KOPT-K1 (cell line): Measurements from ENCODE around the gene NPVF.

ENCODE experiments used
- H3K27ac ChIP-seq: fragments of 200-600 bp; sonication (generic); 2 replicates; pipeline ENCODE4 v1.5.1; 2016; ENCODE audit warnings: antibody characterized with exemption, mild to moderate bottlenecking, low read depth, low read length; ENCODE audit not compliant: poor library complexity, severe bottlenecking
- H3K36me3 ChIP-seq: fragments of 200-600 bp; sonication (generic); 2 replicates; pipeline ENCODE4 v1.5.1; 2017; ENCODE audit warnings: antibody characterized with exemption, mild to moderate bottlenecking, low read length, moderate library complexity; ENCODE audit not compliant: insufficient read depth
- H3K9me3 ChIP-seq: fragments of 200-600 bp; sonication (generic); 2 replicates; pipeline ENCODE4 v1.5.1; 2017; ENCODE audit warnings: antibody characterized with exemption, low read length, mild to moderate bottlenecking; ENCODE audit not compliant: insufficient read depth, poor library complexity, severe bottlenecking

The NPVF gene

GRCh38 chr7:25228386-25228785, at the start of gene NPVF:
NPVF (minus strand) TSS chr7:25228486; CDS start chr7:25228439, 47 bp downstream.
- Histone ChIP-seq H3K9me3 (no peaks in the 10 kb centered on the region), H3K36me3 (no peaks in the 10 kb centered on the region), H3K27ac (no peak within 1 kb of the TSS)

- no peak overlapping the region for H3K27ac ChIP-seq
Observed at GRCh38 chr7:25272265-25272664, 44.0 kb upstream of the NPVF start.

GRCh38 chr7:25263337-25263736, 35.1 kb upstream of the NPVF start:
- Histone ChIP-seq H3K27ac (no peak overlapping the region), H3K9me3 (no peaks in the 10 kb centered on the region), H3K36me3 (no peaks in the 10 kb centered on the region)

More at GRCh38 chr7:25272265-25272664, 44.0 kb upstream of the NPVF start:
- Histone ChIP-seq H3K36me3 (no peaks in the 10 kb centered on the region), H3K9me3 (no peaks in the 10 kb centered on the region)

GRCh38 chr7:25262586-25262985, 34.3 kb upstream of the NPVF start:
- no peaks in the 10 kb centered on the region for H3K36me3 ChIP-seq
- H3K9me3 ChIP-seq = no peaks in the 10 kb centered on the region
- no peak overlapping the region for H3K27ac ChIP-seq

- Histone ChIP-seq H3K36me3 (no peaks in the 10 kb centered on the region), H3K27ac (no peak overlapping the region), H3K9me3 (no peaks in the 10 kb centered on the region)
Observed at GRCh38 chr7:25261545-25262140, 33.4 kb upstream of the NPVF start.

GRCh38 chr7:25260862-25261494, 32.7 kb upstream of the NPVF start:
- Histone ChIP-seq H3K36me3 (no peaks in the 10 kb centered on the region), H3K27ac (no peak overlapping the region), H3K9me3 (no peaks in the 10 kb centered on the region)

- Histone ChIP-seq H3K36me3 (no peaks in the 10 kb centered on the region), H3K9me3 (no peaks in the 10 kb centered on the region), H3K27ac (no peak overlapping the region)
Observed at GRCh38 chr7:25259487-25260243, 31.4 kb upstream of the NPVF start.

GRCh38 chr7:25256333-25256819, 28.1 kb upstream of the NPVF start:
- H3K27ac ChIP-seq = no peak overlapping the region
- no peaks in the 10 kb centered on the region for H3K9me3 ChIP-seq
- no peaks in the 10 kb centered on the region for H3K36me3 ChIP-seq

GRCh38 chr7:25255611-25256332, 27.5 kb upstream of the NPVF start:
- H3K27ac ChIP-seq = no peak overlapping the region
- H3K36me3 ChIP-seq = no peaks in the 10 kb centered on the region
- H3K9me3 ChIP-seq = no peaks in the 10 kb centered on the region

- no peak overlapping the region for H3K27ac ChIP-seq
- no peaks in the 10 kb centered on the region for H3K9me3 ChIP-seq
- no peaks in the 10 kb centered on the region for H3K36me3 ChIP-seq
Observed at GRCh38 chr7:25254604-25255003, 26.3 kb upstream of the NPVF start.

GRCh38 chr7:25253714-25254113, 25.4 kb upstream of the NPVF start:
- Histone ChIP-seq H3K36me3 (no peaks in the 10 kb centered on the region), H3K27ac (no peak overlapping the region), H3K9me3 (no peaks in the 10 kb centered on the region)

- H3K9me3 ChIP-seq = no peaks in the 10 kb centered on the region
- no peaks in the 10 kb centered on the region for H3K36me3 ChIP-seq
- H3K27ac ChIP-seq = no peak overlapping the region
Observed at GRCh38 chr7:25250386-25250785, 22.1 kb upstream of the NPVF start.

- Histone ChIP-seq H3K9me3 (no peaks in the 10 kb centered on the region), H3K36me3 (no peaks in the 10 kb centered on the region), H3K27ac (no peak overlapping the region)
Observed at GRCh38 chr7:25249772-25250171, 21.5 kb upstream of the NPVF start.

- no peaks in the 10 kb centered on the region for H3K9me3 ChIP-seq
- no peak overlapping the region for H3K27ac ChIP-seq
- no peaks in the 10 kb centered on the region for H3K36me3 ChIP-seq
Observed at GRCh38 chr7:25246306-25246705, 18.0 kb upstream of the NPVF start.
